HEK293T (cell line): Measurements from ENCODE around the gene ARHGEF7.

Source experiments
- CTCF ChIA-PET: fragments of 350-600 bp; formaldehyde crosslinking; extraction: SDS; loops from one replicate; lab custom pipeline; 2021; ENCODE audit warnings: antibody characterized with exemption, inconsistent platforms; lab: Yijun Ruan, JAX
- POLR2A ChIA-PET: fragments of 350-600 bp; formaldehyde crosslinking; extraction: SDS; loops from one replicate; lab custom pipeline; 2020; ENCODE audit warnings: antibody characterized with exemption, inconsistent platforms; lab: Yijun Ruan, JAX
- DNase-seq: peaks from one replicate; pipeline ENCODE4 v3.0.0; 2012; ENCODE audit warnings: mixed read lengths; ENCODE audit errors: extremely low spot score
- ARNT ChIP-seq: fragments of 450-650 bp; IDR thresholded peaks from 2 replicates; pipeline ENCODE4 v1.6.1; 2017; ENCODE audit warnings: mild to moderate bottlenecking
- BHLHE40 ChIP-seq: fragments of 450-650 bp; IDR thresholded peaks from 2 replicates; pipeline ENCODE4 v1.6.1; 2016; ENCODE audit warnings: mild to moderate bottlenecking, moderate library complexity, borderline replicate concordance
- CTBP1 ChIP-seq: fragments of 450-650 bp; IDR thresholded peaks from 2 replicates; pipeline ENCODE4 v1.6.1; 2016; ENCODE audit warnings: borderline replicate concordance
- ELF4 ChIP-seq: fragments of 450-650 bp; IDR thresholded peaks from 2 replicates; pipeline ENCODE4 v1.6.1; 2017; ENCODE audit warnings: antibody characterized with exemption
- FOXA1 ChIP-seq: fragments of 450-650 bp; IDR thresholded peaks from 2 replicates; pipeline ENCODE4 v1.6.1; 2016; ENCODE audit warnings: mild to moderate bottlenecking
- FOXK2 ChIP-seq: fragments of 450-650 bp; IDR thresholded peaks from 2 replicates; pipeline ENCODE4 v1.6.1; 2016; ENCODE audit warnings: mild to moderate bottlenecking
- FOXM1 ChIP-seq: fragments of 450-650 bp; IDR thresholded peaks from 2 replicates; pipeline ENCODE4 v1.6.1; 2017; ENCODE audit warnings: mild to moderate bottlenecking, borderline replicate concordance
- HDGF ChIP-seq: fragments of 450-650 bp; IDR thresholded peaks from 2 replicates; pipeline ENCODE4 v1.6.1; 2017; ENCODE audit warnings: antibody characterized with exemption, borderline replicate concordance
- L3MBTL2 ChIP-seq: fragments of 450-650 bp; conservative IDR thresholded peaks from 2 replicates; pipeline ENCODE4 v1.6.1; 2016; ENCODE audit warnings: mild to moderate bottlenecking
- LEF1 ChIP-seq: fragments of 450-650 bp; IDR thresholded peaks from 2 replicates; pipeline ENCODE4 v1.6.1; 2017; ENCODE audit warnings: mild to moderate bottlenecking, borderline replicate concordance
- NFRKB ChIP-seq: fragments of 450-650 bp; IDR thresholded peaks from 2 replicates; pipeline ENCODE4 v1.6.1; 2016; ENCODE audit warnings: mild to moderate bottlenecking, moderate library complexity
- PKNOX1 ChIP-seq: fragments of 450-650 bp; IDR thresholded peaks from 2 replicates; pipeline ENCODE4 v1.6.1; 2016
- SP1 ChIP-seq: fragments of 450-650 bp; IDR thresholded peaks from 2 replicates; pipeline ENCODE4 v1.6.1; 2017
- SUZ12 ChIP-seq: fragments of 450-650 bp; IDR thresholded peaks from 2 replicates; pipeline ENCODE4 v1.6.1; 2016; ENCODE audit warnings: mild to moderate bottlenecking
- TARDBP ChIP-seq: fragments of 450-650 bp; IDR thresholded peaks from 2 replicates; pipeline ENCODE4 v1.6.1; 2016
- ZNF384 ChIP-seq: fragments of 450-650 bp; IDR thresholded peaks from 2 replicates; pipeline ENCODE4 v1.6.1; 2016

The ARHGEF7 gene

GRCh38 chr13:111323549-111323948, 208.4 kb downstream of the ARHGEF7 start:
- TF ChIP-seq L3MBTL2 (no peak), SP1 (no peak), SUZ12 (no peak), HDGF (no peak), LEF1 (no peak), TARDBP (no peak), ZNF384 (no peak), ELF4 (no peak)
- ChIA-PET POLR2A (no interaction called here), CTCF (no interaction called here)
- DNase-seq: no peak

- ChIA-PET CTCF (no interaction called here), POLR2A (no interaction called here)
- DNase-seq: no peak
- TF ChIP-seq LEF1 (no peak), ZNF384 (no peak), L3MBTL2 (no peak), FOXM1 (no peak), ARNT (no peak), FOXA1 (no peak), CTBP1 (no peak), HDGF (no peak), BHLHE40 (no peak), TARDBP (no peak), PKNOX1 (no peak), SUZ12 (no peak), NFRKB (no peak), ELF4 (no peak), FOXK2 (no peak), SP1 (no peak)
Observed at GRCh38 chr13:111323950-111324651, 209.0 kb downstream of the ARHGEF7 start.

DNA sequence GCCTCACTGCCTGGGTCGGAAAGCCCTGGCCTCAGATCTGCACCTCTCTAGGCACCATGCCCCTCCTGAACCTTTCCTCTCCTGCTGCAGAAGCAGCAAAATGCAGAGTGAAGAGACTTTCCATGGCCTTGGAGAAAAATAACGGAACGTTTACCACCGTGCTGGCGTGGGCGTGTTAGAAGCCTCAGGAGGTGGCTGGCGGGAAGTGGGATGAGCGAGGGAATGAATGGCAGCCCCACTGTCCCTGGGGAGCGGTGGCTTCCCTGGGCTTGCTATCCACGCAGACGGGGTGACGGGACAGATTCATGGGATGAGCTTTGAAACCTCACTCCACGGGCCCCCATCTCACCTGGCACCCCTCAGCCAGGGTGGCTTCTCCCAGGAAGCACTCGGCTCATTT, 209.6 kb downstream of the ARHGEF7 start:
- ChIA-PET POLR2A (no interaction called here), CTCF (no interaction called here)
- no peak for TF ChIP-seq HDGF
- no peak for TF ChIP-seq FOXM1
- TF ChIP-seq BHLHE40: no peak
- TF ChIP-seq NFRKB: no peak
- no peak for TF ChIP-seq LEF1
- no peak for TF ChIP-seq TARDBP
- TF ChIP-seq ELF4: no peak
- no peak for TF ChIP-seq ZNF384
- no peak for TF ChIP-seq CTBP1
- TF ChIP-seq FOXK2: no peak
- TF ChIP-seq L3MBTL2: no peak
- no peak for TF ChIP-seq ARNT
- TF ChIP-seq SP1: no peak
- no peak for DNase-seq

DNA sequence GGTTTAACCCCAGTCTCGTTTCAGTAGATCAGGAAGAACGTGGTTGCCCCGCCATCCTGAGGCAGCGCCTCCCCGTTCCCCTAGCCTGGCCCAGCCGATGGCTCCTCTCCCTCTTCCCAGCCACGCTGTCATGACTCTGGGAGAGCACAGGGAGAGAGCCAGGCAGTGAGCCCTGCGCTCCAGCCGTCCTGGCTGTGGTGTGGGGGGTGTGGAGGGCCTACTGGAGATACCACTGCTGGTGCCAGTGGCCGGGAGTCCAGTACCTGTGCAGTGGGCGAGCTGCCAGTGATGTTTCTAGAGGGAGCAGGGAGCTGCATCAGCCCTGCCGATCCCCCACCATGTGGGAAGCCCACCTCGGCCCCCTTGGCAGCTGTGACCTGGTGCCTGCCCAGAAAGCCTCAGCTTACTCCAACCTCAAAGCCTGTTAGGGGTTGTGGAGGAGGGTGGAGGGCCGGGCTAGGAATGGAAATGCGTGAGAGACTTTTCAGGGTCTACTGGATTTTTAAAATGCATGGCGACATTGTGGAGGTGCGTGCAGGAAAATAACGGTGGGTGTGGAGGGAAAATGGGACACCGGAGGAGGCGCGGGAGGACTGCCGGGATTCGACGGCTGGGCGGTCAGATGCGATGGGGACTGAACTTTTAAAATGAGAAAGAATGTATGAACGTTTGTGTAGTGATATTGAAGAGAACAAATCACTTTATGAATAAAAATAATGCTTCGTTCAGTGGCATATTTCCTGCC, 210.2 kb downstream of the ARHGEF7 start:
- POLR2A ChIA-PET: no interaction called here
- DNase-seq: no peak
- CTCF ChIA-PET: no interaction called here
- TF ChIP-seq HDGF: no peak
- no peak for TF ChIP-seq ARNT
- no peak for TF ChIP-seq PKNOX1
- no peak for TF ChIP-seq ZNF384
- no peak for TF ChIP-seq SP1
- TF ChIP-seq BHLHE40: no peak
- TF ChIP-seq NFRKB: no peak
- TF ChIP-seq TARDBP: no peak
- no peak for TF ChIP-seq LEF1
- no peak for TF ChIP-seq FOXK2
- TF ChIP-seq FOXA1: no peak
- TF ChIP-seq ELF4: no peak
- no peak for TF ChIP-seq L3MBTL2
- no peak for TF ChIP-seq SUZ12
- no peak for TF ChIP-seq FOXM1
- no peak for TF ChIP-seq CTBP1

- ChIA-PET CTCF (no interaction called here), POLR2A (no interaction called here)
- DNase-seq: no peak
- TF ChIP-seq FOXK2 (no peak), BHLHE40 (no peak), CTBP1 (no peak), ARNT (no peak), NFRKB (no peak), SUZ12 (no peak), TARDBP (no peak), FOXM1 (no peak), LEF1 (no peak), L3MBTL2 (no peak), FOXA1 (no peak), HDGF (no peak), SP1 (no peak), ELF4 (no peak), PKNOX1 (no peak), ZNF384 (no peak)
Observed at GRCh38 chr13:111325941-111326620, 211.0 kb downstream of the ARHGEF7 start.
